ENCODE results near the gene RTKN2.
A peak's percentile ranks its signal among the peaks of the same experiment; 100 is the strongest.
"Not testable (repeated sequence)": the region's sequence is repeated elsewhere in the genome, so short reads cannot be mapped to it uniquely, and the experiment has no call there.

The RTKN2 gene

GRCh38 chr10:62268399-62269114 lies at the start of gene RTKN2:
Gene RTKN2, minus strand, starts transcription at chr10:62268844. Its CDS starts 234 bp downstream, at chr10:62268610.
- peak; percentile 17 for DNase-seq (ENCODE audit: low read depth)

GRCh38 chr10:62317257-62317656 lies 48.6 kb upstream of the RTKN2 start:
- DNase-seq (ENCODE audit: low read depth) = no peak

GRCh38 chr10:62309254-62309653 lies 40.6 kb upstream of the RTKN2 start:
- no peak for DNase-seq (ENCODE audit: low read depth)

DNA sequence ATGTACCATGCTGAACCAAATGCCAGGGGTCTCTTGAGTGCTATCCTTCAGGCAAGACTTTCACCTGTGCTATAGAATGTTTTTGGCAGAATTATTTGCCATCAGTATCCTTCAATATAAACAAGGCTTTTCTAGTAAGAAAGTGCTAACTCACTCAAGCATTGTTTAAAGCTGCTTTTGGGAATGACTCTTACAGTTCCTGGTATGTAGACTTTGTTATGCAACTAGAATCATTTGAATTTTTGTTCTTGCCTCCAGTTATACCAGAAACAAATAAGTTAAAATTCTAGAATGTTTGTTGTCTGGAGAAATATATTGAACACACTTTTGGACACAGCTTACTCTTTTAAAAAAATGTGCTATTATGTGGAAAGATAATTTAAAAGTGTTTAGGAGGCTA lies 39.5 kb upstream of the RTKN2 start:
- no peak for DNase-seq (ENCODE audit: low read depth)

GRCh38 chr10:62307635-62308034 lies 39.0 kb upstream of the RTKN2 start:
- DNase-seq (ENCODE audit: low read depth) = no peak

DNA sequence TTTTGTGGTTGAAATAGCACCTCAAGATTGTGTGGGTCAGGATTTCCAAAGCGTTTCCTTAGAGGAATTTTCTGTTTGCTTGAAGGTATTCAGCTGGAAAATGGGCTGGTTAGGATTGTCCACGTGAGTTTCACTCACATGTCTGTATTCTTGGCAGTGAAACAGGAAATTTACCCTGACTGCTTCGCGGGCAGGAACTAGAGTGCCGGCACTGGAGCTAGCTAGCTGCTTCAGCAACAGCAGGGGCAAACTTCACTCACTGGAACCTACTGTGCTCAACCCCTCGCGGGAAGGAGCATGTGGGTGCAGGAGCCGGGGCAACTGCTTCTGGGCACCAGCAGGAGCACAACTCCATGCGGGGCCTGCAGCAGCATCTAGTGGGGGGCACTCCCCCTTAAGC lies 38.0 kb upstream of the RTKN2 start:
- DNase-seq (ENCODE audit: low read depth) = no peak

- DNase-seq (ENCODE audit: low read depth) = no peak
These were observed 37.2 kb upstream of the RTKN2 start for GRCh38 chr10:62305813-62306212.

DNA sequence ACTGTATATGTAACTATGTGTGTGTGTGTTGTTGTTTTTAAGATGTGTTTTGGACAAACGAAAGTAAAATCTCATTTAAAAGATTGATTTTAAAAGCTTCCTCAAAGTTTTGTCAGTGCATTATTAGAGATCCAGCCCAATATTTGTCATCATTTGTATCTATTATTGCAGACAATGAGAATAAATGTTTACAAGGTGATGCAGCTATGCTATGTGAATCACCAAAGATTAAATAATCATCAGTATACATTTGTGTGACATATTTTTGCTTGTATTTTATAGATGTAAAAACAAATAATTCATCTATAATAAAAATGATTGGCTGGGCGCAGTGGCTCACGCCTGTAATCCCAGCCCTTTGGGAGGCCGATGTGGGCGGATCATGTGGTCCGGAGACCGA lies 35.3 kb upstream of the RTKN2 start:
- no peak for DNase-seq (ENCODE audit: low read depth)

DNA sequence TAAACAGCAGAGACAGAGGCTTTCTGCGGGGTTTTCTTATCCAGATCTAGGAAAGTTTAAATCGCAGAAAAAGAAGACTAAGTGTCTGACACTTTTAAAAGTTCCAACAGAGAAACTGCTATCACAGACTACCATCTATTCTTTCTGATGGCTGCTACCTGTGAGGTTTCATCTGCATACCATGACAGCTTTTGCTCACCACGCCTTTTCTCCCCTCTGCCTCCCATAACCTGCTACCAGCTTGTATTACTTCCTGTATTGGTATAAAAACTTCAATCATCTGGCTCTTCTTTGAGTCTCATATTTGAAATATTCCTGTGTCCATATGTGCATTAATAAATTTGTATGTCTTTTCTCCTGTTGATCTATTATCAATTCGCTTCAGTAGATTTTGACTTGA lies 34.1 kb upstream of the RTKN2 start:
- no peak for DNase-seq (ENCODE audit: low read depth)

DNA sequence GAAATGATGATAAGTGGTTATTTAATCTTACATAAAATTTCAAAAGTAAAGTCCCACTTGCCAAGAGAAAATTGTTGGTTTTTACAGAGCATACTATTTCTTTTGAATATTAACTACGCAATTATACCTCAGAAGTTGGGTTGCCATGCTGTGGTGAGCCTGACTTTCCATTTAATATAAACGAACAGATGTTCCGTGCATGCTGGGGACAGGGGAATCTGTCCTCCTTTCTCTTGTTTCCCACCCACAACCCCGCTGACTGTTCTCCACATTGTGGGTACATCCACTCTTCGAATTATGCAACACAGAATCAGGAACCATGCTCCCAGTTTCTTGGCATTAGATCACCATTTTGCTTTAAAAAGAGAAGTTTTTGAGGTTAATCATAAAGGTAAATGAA lies 29.2 kb upstream of the RTKN2 start:
- DNase-seq (ENCODE audit: low read depth) = no peak

GRCh38 chr10:62284221-62284620 lies 15.6 kb upstream of the RTKN2 start:
- no peak for DNase-seq (ENCODE audit: low read depth)

- DNase-seq (ENCODE audit: low read depth) = not testable (repeated sequence)
These were observed 12.7 kb upstream of the RTKN2 start for GRCh38 chr10:62281348-62281747.

- DNase-seq (ENCODE audit: low read depth) = not testable (repeated sequence)
These were observed 11.7 kb upstream of the RTKN2 start for GRCh38 chr10:62280392-62280791.

DNA sequence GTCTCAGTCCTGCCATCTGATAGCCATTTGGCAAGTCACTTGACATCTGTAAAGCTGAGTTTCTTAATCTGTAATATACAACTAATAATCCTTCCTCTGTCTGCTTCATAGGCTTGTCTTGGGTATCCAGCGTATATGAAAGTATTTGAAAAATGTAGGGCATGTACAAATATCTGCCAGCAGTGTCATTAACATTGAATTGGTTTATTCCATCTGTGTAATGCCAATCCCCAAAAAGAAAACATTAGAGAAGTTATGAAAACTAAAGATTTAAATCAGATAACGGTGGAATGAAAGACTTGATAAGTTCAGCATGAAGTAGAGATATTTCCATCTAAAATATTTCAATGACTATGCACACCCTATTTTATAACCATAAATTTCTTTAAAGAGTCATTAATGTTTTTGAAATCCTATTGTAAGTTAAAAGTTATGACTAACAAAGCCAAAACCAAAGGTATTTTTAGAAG lies 9.8 kb upstream of the RTKN2 start:
- no peak for DNase-seq (ENCODE audit: low read depth)

DNA sequence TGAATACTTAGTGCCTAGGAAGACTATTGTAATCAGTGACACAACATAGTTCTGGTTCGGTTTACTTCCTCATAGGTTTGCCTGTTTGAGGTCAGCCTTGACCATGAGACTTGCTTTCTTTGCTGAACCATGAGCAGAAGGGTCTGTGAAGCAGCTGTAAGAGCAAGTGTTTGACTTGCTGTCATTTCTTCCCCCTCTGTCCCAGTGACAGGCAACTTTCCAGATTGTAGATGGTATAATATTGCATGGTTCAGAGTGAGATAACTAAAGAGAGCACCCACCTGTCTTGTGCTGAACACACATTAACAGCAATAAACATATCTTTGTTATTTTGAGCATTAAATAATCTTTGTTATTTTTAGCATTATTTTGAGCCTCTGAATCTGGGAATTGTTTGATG lies 9.3 kb upstream of the RTKN2 start:
- no peak for DNase-seq (ENCODE audit: low read depth)

DNA sequence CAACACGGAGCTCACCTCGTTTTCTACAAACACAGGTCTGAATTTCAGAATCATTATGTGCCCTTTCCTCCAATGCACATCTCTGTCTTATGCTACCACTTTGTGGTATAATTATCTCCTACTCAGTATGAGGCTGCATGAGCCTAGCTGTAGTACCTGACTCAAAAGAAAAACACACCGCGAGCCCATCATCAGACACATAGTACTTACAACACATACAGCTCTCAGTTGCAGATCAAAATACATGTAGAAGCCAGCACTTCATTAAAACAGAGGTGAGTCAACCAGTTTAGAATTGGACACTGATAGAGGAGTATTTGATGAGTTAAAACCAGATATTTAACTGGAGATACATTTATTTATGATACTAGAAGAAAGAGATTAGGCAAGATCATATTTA lies 1.4 kb upstream of the RTKN2 start:
- no peak for DNase-seq (ENCODE audit: low read depth)

DNA sequence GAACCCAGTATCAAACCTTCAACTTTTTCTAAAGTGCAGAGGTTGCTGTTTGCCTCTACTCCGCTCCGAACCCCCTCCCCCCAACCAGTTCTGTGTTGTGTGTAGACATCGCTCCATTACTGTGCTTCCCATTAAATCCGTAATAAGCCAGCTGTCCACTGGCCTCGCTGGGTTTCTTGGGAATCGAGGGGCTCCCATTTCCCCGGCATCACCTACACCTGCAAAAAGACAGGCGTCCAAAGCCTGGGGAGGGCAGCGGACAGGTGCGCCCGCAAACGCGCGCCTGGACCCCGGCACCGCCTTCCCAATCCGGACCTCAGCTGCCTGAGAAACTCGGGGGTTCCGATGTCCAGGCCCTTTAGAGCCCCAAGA lies 631 bp downstream of the RTKN2 start:
- DNase-seq (ENCODE audit: low read depth) = no peak

GRCh38 chr10:62266611-62267010 lies 2.0 kb downstream of the RTKN2 start:
- DNase-seq (ENCODE audit: low read depth) = no peak

- no peak for DNase-seq (ENCODE audit: low read depth)
These were observed 2.5 kb downstream of the RTKN2 start for GRCh38 chr10:62266147-62266546.

- no peak for DNase-seq (ENCODE audit: low read depth)
These were observed 3.8 kb downstream of the RTKN2 start for GRCh38 chr10:62264702-62265436.

GRCh38 chr10:62264126-62264525 lies 4.5 kb downstream of the RTKN2 start:
- no peak for DNase-seq (ENCODE audit: low read depth)

GRCh38 chr10:62261666-62262065 lies 7.0 kb downstream of the RTKN2 start:
- no peak for DNase-seq (ENCODE audit: low read depth)

GRCh38 chr10:62259998-62260397 lies 8.6 kb downstream of the RTKN2 start:
- DNase-seq (ENCODE audit: low read depth) = no peak

DNA sequence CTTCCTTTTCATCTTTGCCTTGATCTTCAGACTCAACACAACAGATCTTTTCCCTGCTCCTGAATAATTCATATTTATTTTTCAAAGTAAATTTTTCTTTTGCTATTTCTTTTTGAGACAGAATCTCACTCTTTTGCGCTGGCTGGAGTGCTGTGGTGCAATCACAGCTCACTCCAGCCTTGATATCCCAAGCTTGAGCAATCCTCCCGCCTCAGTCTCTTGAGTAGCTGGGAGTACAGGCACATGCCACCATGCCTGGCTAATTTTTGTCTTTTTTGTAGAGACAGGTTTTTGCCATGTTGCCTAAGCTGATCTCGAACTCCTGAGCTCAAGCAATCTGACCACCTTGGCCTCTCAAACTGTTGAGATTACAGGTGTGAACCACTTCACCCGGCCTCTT lies 9.2 kb downstream of the RTKN2 start:
- DNase-seq (ENCODE audit: low read depth) = no peak
